GM19025 (cell line): Measurements from ENCODE around the gene MTMR3.
"Not testable (repeated sequence)": the region's sequence is repeated elsewhere in the genome, so short reads cannot be mapped to it uniquely, and the experiment has no call there.

Experiments
- ATAC-seq: cut with Tn5 transposase; IDR thresholded peaks from one replicate; pipeline ENCODE4 v1.9.1; 2021; ENCODE audit warnings: mild to moderate bottlenecking, low read depth, moderate library complexity; ENCODE audit not compliant: unreplicated experiment

Gene MTMR3

GRCh38 chr22:29883045-29883774, at the start of gene MTMR3:
Gene MTMR3 (plus strand): TSS chr22:29883174. CDS start chr22:29971060, 87,886 bp downstream.
- peak; percentile 78 for ATAC-seq

- ATAC-seq, result no peak
Observed at GRCh38 chr22:29833392-29833965, 49.5 kb upstream of the MTMR3 start.

GRCh38 chr22:29834046-29834445, 48.9 kb upstream of the MTMR3 start:
- ATAC-seq, result no peak

GRCh38 chr22:29836791-29837370, 46.1 kb upstream of the MTMR3 start:
- ATAC-seq, result not testable (repeated sequence)

- ATAC-seq, result peak; percentile 94
Observed at GRCh38 chr22:29837741-29838598, 45.0 kb upstream of the MTMR3 start, which contains the start of gene ASCC2. Gene ASCC2 (minus strand): TSS chr22:29838274. CDS start chr22:29832325, 5,949 bp downstream.

GRCh38 chr22:29838599-29838956, 44.4 kb upstream of the MTMR3 start:
- no peak for ATAC-seq

- ATAC-seq, result no peak
Observed at GRCh38 chr22:29839039-29839438, 43.9 kb upstream of the MTMR3 start.

GRCh38 chr22:29840498-29840897, 42.5 kb upstream of the MTMR3 start:
- ATAC-seq, result no peak

- no peak for ATAC-seq
Observed at GRCh38 chr22:29842172-29842571, 40.8 kb upstream of the MTMR3 start.

- ATAC-seq, result no peak
Observed at GRCh38 chr22:29842740-29843139, 40.2 kb upstream of the MTMR3 start.

- ATAC-seq, result no peak
Observed at GRCh38 chr22:29846290-29846689, 36.7 kb upstream of the MTMR3 start.

GRCh38 chr22:29848111-29848510, 34.9 kb upstream of the MTMR3 start:
- no peak for ATAC-seq

GRCh38 chr22:29854432-29854831, 28.5 kb upstream of the MTMR3 start:
- ATAC-seq, result no peak

- ATAC-seq, result no peak
Observed at GRCh38 chr22:29855611-29856181, 27.3 kb upstream of the MTMR3 start.

- ATAC-seq, result no peak
Observed at GRCh38 chr22:29856496-29856895, 26.5 kb upstream of the MTMR3 start.

GRCh38 chr22:29859030-29859429, 23.9 kb upstream of the MTMR3 start:
- not testable (repeated sequence) for ATAC-seq

GRCh38 chr22:29860006-29860766, 22.8 kb upstream of the MTMR3 start:
- ATAC-seq, result no peak

GRCh38 chr22:29861672-29862297, 21.2 kb upstream of the MTMR3 start:
- no peak for ATAC-seq

GRCh38 chr22:29865572-29865971, 17.4 kb upstream of the MTMR3 start:
- ATAC-seq, result not testable (repeated sequence)
